SK-N-DZ (cell line): ENCODE results near the gene TMEM131.

Source experiments
- DNase-seq: peaks from one replicate; pipeline ENCODE4 v3.0.0-alpha.2; 2015; ENCODE audit warnings: low spot score

TMEM131 gene

GRCh38 chr2:97739893-97740245 is 255.9 kb downstream of the TMEM131 start:
- no peak for DNase-seq

DNA sequence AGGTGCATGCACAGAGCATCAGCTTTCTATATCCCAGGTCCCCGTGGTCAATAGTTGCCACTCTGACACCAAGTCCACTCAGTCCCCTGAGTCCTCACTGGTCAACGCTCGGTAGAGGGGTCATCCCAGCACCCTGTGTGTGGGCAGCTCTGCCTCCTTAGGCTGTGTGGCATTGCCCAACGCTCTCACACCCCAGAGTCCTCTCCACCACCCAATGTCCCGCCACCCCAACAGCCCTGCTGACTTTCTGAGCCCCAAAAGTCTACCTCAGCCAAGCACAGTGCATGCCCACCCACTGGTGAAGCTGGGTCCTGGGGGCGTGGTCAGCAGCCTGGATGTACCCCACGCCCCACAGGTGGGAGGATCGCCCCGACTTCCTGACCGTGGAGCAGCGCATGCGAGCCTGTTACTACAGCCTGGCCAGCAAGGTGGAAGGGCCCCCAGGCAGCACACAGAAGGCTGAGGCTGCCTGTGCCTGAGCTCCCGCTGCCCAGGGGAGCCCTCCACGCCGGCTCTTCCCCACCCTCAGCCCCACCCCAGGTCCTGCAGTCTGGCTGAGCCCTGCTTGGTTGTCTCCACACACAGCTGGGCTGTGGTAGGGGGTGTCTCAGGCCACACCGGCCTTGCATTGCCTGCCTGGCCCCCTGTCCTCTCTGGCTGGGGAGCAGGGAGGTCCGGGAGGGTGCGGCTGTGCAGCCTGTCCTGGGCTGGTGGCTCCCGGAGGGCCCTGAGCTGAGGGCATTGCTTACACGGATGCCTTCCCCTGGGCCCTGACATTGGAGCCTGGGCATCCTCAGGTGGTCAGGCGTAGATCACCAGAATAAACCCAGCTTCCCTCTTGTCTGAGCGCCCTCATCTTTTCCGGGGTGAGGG is 256.5 kb downstream of the TMEM131 start:
- no peak for DNase-seq

DNA sequence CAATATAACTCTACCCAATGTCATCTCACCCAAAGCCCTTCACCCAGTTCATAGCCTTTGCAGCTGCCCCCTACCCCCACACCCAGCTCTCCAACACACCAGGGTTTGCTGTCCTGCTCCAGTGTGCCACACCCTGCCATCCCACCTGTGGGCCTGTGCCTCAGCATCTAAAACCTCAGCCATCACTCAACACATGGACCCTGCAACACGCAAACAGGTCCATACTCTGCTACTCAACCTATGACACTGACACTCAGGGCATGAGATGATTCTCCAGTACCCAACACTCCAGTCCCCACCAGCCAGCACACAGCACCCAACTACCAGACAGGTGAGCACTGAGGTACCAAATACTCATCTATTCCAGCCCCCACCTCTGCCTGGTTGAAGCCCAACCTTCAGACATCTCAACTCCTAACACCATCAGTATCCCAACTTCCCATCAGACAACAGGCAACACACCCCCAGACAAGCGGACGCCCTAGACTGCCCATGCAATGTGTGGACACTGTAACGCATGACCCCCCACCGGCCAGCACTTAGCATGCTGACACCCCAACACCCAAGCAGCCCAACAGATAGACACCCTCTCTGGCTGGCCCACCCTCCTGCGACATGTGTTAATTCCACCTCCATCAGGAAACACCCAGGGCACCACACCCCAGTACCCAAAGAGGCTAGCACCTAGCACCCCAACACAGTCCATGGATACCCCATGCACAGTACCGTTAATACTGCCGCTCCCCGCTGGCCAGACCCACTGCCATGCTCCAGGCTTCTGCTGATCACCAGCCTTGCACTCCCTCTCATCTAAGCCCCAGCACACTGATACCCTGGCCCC is 257.3 kb downstream of the TMEM131 start:
- DNase-seq: no peak

- DNase-seq: no peak
Measured at GRCh38 chr2:97737421-97738178, 258.1 kb downstream of the TMEM131 start.

DNA sequence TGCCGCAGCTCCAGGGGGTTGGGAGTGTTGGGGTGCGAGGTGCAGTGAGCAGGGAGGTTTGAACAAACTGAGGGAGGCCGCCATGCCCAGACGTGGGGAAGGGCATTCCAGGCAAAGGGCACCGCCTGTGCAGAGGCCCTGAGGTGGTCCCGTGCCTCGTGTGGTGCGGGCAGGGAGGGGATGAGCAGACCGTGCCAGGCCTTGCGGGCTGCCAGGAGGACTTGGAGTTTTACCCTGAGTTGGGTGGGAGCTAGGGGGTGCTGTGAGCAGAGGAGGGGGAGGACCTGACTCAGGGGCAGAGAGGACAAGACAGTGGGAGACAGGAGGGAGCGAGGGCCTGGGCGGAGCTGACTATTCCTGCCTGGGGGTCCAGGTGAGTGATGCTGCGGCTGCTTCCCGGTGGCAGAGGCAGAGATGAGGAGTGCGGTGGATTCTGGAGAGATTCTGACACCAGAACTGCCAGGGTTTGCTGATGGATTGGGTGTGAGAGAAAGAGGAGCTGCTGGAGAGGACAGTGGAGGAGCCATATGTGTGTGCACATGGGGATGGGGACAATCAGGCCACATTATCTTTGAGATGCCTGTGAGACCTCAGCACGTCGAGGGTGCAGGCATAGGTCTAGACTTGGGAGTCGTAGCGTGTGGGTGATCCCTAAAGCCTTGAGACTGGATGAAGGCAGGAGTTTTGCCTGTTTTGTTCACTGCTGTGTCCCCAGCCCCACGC is 259.0 kb downstream of the TMEM131 start:
- no peak for DNase-seq

DNA sequence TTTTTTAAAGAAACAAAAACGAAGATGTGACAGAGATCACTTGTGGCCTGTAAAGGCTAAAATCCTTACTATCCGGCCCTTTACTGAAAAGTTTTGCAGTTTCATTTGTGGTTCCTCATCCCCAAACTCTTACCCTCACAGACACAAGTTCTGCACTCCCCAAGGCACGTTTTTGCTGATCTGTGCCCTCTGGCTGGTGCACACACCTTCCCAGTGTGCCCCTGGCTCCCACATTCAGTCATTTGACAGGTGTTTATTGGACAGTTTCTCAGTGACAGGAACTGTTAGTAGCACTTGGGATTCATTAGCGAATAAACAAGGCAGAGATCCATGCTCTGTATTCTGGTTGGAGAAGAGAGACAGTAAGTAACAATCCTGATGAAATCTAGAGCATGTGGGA is 259.6 kb downstream of the TMEM131 start:
- DNase-seq: no peak

DNA sequence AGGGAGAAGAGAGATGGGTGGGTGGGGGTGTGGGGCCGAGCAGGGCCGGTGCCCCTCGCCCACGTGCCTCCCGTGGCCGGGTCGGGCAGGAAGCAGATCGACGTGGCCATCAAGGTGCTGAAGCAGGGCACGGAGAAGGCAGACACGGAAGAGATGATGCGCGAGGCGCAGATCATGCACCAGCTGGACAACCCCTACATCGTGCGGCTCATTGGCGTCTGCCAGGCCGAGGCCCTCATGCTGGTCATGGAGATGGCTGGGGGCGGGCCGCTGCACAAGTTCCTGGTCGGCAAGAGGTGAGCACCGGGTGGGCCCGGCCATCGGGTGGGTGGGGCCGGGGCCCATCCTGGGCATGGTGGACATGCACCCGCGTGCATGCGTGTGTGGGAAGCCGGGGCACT is 260.6 kb downstream of the TMEM131 start:
- DNase-seq: no peak

DNA sequence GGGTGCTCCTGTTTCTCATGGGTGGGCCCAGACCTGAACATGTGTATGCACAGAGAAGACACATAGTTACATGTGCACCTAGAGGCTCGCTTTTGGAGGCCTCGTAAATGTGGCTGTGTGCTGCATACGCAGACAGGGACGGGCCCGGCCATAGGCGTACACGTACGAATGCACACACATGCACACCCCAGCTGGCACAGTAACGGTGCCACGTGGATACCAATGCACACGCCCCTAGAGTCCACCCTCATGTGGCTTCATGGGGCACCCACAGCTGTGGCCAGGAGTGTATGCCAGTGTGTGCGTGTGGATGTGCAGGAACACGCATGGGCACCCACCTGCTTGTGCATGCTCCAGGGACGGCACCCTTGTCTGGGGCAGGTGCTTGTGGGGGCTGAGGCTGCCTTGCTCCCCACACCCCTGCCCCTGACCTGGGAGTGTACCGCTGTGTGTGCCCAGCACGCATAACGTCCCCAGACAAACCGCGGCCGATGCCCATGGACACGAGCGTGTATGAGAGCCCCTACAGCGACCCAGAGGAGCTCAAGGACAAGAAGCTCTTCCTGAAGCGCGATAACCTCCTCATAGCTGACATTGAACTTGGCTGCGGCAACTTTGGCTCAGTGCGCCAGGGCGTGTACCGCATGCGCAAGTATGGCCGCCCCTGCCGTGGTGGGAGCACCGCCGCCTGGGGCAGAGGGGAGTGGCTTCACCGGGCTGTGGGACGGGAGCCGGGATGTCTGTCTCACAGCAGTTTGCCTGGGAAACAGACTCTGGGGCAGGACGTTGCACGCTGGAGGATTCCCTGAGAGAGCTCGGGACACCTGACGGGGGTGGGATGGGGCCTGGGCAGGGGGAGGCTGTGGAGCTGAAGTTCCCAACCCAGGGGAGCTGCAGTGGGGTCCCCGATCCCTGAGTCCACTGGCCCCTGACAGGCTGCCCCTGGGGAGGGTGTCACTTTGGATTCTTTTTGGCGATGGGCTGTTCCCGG is 261.4 kb downstream of the TMEM131 start:
- DNase-seq: no peak

- DNase-seq: no peak
Measured at GRCh38 chr2:97733341-97734035, 262.3 kb downstream of the TMEM131 start.

- no peak for DNase-seq
Measured at GRCh38 chr2:97732436-97733340, 263.1 kb downstream of the TMEM131 start.

GRCh38 chr2:97731274-97732020 is 264.3 kb downstream of the TMEM131 start:
- DNase-seq: no peak

DNA sequence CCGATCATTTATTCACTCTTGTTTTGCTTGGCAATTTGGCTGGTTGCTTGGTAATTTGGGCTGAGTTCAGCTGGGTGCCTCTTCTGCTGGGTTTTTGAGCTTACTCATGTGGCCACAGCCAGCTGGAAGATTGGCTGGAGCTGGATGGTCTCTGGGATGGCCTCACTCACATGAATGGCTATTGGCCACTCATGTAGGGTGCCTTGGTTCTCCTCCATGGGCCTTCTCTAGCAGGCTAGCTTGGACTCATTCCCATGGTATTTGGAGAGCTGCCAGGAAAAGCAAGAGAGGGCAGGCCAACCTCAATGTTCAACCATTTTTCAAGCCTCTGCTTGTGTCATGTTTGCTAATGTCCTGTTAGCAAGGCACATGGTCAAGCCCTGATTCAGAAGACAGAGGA is 265.5 kb downstream of the TMEM131 start:
- no peak for DNase-seq

DNA sequence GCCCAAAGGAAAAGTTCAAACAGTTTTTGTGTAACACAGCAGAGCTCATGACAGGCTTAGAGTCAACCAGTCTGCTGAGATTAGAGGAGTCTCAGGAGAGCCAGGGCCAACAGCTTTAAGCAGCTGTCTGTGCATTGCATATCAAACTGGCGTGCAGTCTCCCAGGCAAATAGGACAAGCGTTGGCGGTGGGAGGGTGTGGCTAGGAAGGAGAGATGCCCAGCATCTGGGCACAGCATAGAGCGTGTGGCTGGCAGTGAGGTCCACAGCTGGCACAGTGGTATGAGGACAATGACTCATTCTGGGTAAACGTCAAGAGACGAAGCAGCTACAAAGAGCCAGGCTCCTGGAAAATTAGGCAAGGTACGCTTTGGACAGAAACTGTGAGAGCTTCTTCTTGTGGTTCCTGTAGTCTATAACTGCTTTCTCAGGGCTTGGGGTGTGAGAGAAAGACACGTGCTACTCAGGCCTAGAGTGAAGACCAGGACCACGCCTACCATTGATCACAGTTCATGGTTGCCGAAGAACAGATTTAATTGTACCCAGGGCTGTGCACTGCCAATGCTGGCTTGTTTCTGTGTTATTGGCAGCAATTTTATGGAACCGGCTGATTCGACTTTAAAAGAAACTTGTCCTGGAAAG is 267.5 kb downstream of the TMEM131 start:
- DNase-seq: no peak

DNA sequence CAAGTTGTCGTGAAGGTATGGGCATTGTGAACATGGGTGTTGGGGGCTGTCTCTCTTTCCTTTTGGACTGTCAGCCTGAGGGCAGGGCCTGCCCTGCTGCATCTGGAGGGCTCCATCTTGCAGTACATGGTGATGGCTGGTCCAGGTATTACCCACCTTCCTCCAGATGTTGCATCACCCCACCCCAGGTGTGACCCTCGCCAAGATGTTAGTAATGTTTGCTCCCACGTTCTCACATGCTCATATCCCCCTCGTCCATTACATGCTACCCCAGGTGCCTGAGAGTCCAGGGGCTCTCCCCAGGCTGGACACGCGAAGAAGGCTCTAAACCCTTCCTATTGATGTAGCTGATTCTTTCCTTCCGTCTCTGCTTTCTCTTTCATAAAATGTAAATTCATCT is 268.5 kb downstream of the TMEM131 start:
- no peak for DNase-seq

GRCh38 chr2:97726261-97727064 is 269.3 kb downstream of the TMEM131 start:
- DNase-seq: no peak

DNA sequence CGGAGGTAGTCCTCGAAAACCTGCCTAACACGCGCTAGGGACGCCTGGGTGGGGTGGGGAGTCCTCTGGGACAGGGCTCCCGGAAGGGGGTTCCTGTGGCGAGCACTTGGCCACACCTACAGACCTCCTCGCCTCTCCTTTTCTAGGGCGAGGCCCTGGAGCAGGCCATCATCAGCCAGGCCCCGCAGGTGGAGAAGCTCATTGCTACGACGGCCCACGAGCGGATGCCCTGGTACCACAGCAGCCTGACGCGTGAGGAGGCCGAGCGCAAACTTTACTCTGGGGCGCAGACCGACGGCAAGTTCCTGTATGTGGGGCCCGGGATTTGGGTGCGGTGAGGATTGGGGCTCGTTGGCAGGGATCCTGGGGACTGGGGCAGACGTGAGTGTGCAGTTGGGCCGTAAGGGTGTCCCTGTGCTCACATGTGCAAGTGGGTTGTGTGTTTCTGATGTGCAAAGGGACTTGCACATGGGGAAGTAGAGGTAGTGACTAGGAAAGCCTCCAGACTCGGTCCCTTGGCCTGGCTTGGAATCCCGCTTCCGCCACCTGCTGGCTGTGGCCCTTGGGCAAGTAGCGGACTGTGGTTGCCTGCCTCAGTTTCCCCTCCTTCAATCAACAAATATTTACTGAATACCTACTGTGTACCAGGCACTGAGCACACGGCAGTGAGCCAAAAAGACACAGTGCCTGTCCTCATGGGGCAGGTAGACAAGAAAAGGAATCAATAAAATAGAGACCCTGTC is 270.6 kb downstream of the TMEM131 start:
- no peak for DNase-seq
